HepG2 (cell line): ENCODE data around the gene ART5. TPM values are rescaled to one million over a fixed set of nuclear protein-coding genes. Genes with fewer than 3 reads are reported as not detected.

Source experiments
- ATAC-seq: fragments of 200-7000 bp; cut with Tn5 transposase; 3 replicates; pipeline ENCODE4 v1.9.1; 2020; ENCODE audit warnings: mild to moderate bottlenecking, moderate library complexity
- BruUV-seq: library from RNA; stranded (reverse); fragments of 400-500 nt; replicated peaks from 2 replicates; lab custom pipeline; 2021; lab: Mats Ljungman, UMichigan
- CTCF ChIA-PET: fragments of 300-600 bp; formaldehyde crosslinking; extraction: SDS; loops from one replicate; lab custom pipeline; 2021; ENCODE audit warnings: low total read pairs, inconsistent platforms, low intra/inter-chr PET ratio; lab: Yijun Ruan, JAX
- POLR2A ChIA-PET: fragments of 350-600 bp; sonication (Branson Sonifier 250); formaldehyde crosslinking; loops from one replicate; lab custom pipeline; 2020; ENCODE audit warnings: antibody characterized with exemption, inconsistent platforms; lab: Yijun Ruan, JAX
- DNase-seq: peaks from one replicate; pipeline ENCODE4 v3.0.0-alpha.2; 2015; ENCODE audit warnings: low spot score
- FAIRE-seq: peaks from 3 replicates; lab custom pipeline; 2011; peaks lifted over from hg19 to GRCh38; lab: Jason Lieb, UNC
- H2AFZ ChIP-seq: one replicate; pipeline ENCODE4 v1.6.1; 2011; ENCODE audit warnings: low read length, inconsistent platforms
- H3K27ac ChIP-seq: fragments of 300-600 bp; 3 replicates; pipeline ENCODE4 v1.8.0; 2011; ENCODE audit warnings: mixed run types, mild to moderate bottlenecking, mixed read lengths, low read length, inconsistent platforms; ENCODE audit not compliant: insufficient read depth; ENCODE audit errors: extremely low read length
- H3K27me3 ChIP-seq, 2 experiments: fragments of 200-600 bp in 1 of 2; 2 replicates in 1 of 2; 3 replicates in 1 of 2; pipeline versions ENCODE4 v1.6.0 to v1.8.0; 2011; ENCODE audit warnings: low read length in 2 of 2, mild to moderate bottlenecking in 2 of 2, moderate library complexity in 2 of 2, inconsistent platforms in 1 of 2; ENCODE audit not compliant: insufficient read depth in 2 of 2, control insufficient read depth in 1 of 2
- H3K36me3 ChIP-seq, 2 experiments: fragments of 200-600 bp in 1 of 2; replicated peaks in 1 of 2; 2 replicates in 1 of 2; 3 replicates in 1 of 2; pipeline versions ENCODE4 v1.5.1 to v1.8.0; 2011; ENCODE audit warnings: low read length in 2 of 2, inconsistent platforms in 1 of 2; ENCODE audit not compliant: insufficient read depth in 2 of 2, control insufficient read depth in 1 of 2
- H3K4me1 ChIP-seq: 2 replicates; pipeline ENCODE4 v1.5.1; 2012; ENCODE audit warnings: low read length, inconsistent platforms; ENCODE audit not compliant: insufficient read depth
- H3K4me2 ChIP-seq: 2 replicates; pipeline ENCODE4 v1.6.0; 2011; ENCODE audit warnings: low read depth, low read length, inconsistent platforms
- H3K4me3 ChIP-seq, 3 experiments: fragments of 200-600 bp in 1 of 3; sonication (generic), shearing (Covaris generic) in 1 of 3; replicated peaks in 1 of 3; 2 replicates each; pipeline ENCODE4 v1.5.1; 2011 to 2016; ENCODE audit warnings: low read length in 3 of 3, inconsistent platforms in 2 of 3, low read depth in 2 of 3, mild to moderate bottlenecking in 2 of 3, control low read depth in 1 of 3, mixed read lengths in 1 of 3; ENCODE audit not compliant: insufficient read depth in 1 of 3
- H3K79me2 ChIP-seq: one replicate; pipeline ENCODE4 v1.6.1; 2011; ENCODE audit warnings: low read length, inconsistent platforms; ENCODE audit not compliant: insufficient read depth
- H3K9ac ChIP-seq: 2 replicates; pipeline ENCODE4 v1.6.0; 2011; ENCODE audit warnings: mild to moderate bottlenecking, low read depth, low read length, inconsistent platforms; ENCODE audit not compliant: insufficient read depth
- H3K9me3 ChIP-seq: 2 replicates; pipeline ENCODE4 v1.5.1; 2012; ENCODE audit warnings: mild to moderate bottlenecking, low read length
- H4K20me1 ChIP-seq: 2 replicates; pipeline ENCODE4 v1.6.0; 2011; ENCODE audit warnings: inconsistent platforms, mild to moderate bottlenecking, low read length, moderate library complexity; ENCODE audit not compliant: insufficient read depth
- ARNTL ChIP-seq: sonication (generic); formaldehyde crosslinking; IDR thresholded peaks from 2 replicates; pipeline ENCODE4 v1.4.0; 2020; ENCODE audit warnings: mild to moderate bottlenecking, missing genetic modification reagents
- CBX2 ChIP-seq, 2 experiments: fragments of 200-600 bp in 1 of 2; sonication (generic); formaldehyde crosslinking in 1 of 2; IDR thresholded peaks; 2 replicates each; pipeline versions ENCODE4 v1.7.0 to v1.8.1; 2018 to 2022; ENCODE audit warnings: low read depth in 2 of 2, low read length in 1 of 2, mild to moderate bottlenecking in 1 of 2, missing genetic modification reagents in 1 of 2
- ETV6 ChIP-seq: sonication (generic); formaldehyde crosslinking; conservative IDR thresholded peaks from 2 replicates; pipeline ENCODE4 v1.4.0; 2020; ENCODE audit warnings: missing genetic modification reagents
- HDAC6 ChIP-seq: fragments of 200-600 bp; sonication (generic); IDR thresholded peaks from 2 replicates; pipeline ENCODE4 v1.7.0; 2017; ENCODE audit warnings: mild to moderate bottlenecking, antibody characterized with exemption, low read length, low read depth
- HOXA5 ChIP-seq: sonication (generic); formaldehyde crosslinking; IDR thresholded peaks from 2 replicates; pipeline ENCODE4 v1.4.0; 2020; ENCODE audit warnings: missing genetic modification reagents
- KDM2A ChIP-seq: sonication (generic); formaldehyde crosslinking; IDR thresholded peaks from 2 replicates; pipeline ENCODE4 v1.4.0; 2020; ENCODE audit warnings: low read depth, missing genetic modification reagents, borderline replicate concordance
- KLF6 ChIP-seq: IDR thresholded peaks from 2 replicates; pipeline ENCODE4 v1.8.0; 2016; ENCODE audit warnings: missing biosample characterization, missing genetic modification reagents
- TAF1 ChIP-seq: sonication (generic); formaldehyde crosslinking; IDR thresholded peaks from 2 replicates; pipeline ENCODE4 v1.4.0; 2020; ENCODE audit warnings: missing genetic modification reagents
- ZIK1 ChIP-seq: sonication (generic); formaldehyde crosslinking; IDR thresholded peaks from 2 replicates; pipeline ENCODE4 v1.5.0; 2020; ENCODE audit warnings: mild to moderate bottlenecking, low read depth, missing genetic modification reagents, borderline replicate concordance
- ZNF282 ChIP-seq: fragments of 450-650 bp; IDR thresholded peaks from 2 replicates; pipeline ENCODE4 v1.6.1; 2018; ENCODE audit not compliant: partially characterized antibody
- ZNF354B ChIP-seq: sonication (generic); formaldehyde crosslinking; IDR thresholded peaks from 2 replicates; pipeline ENCODE4 v1.8.0; 2022; ENCODE audit warnings: mild to moderate bottlenecking, missing genetic modification reagents
- WGBS: methylation state at CpG from one replicate; pipeline ENCODE4 v1.1.6; 2017; ENCODE audit warnings: low lambda C conversion rate; 5-methylcytosine and 5-hydroxymethylcytosine counted together
- in situ Hi-C: cut with HindIII; loops from 2 replicates; pipeline ENCODE4 v1.10.0; 2017; ENCODE audit warnings: low pct_unique_long_range_greater_than_20kb; ENCODE audit not compliant: extremely low pct_ligation_motif_present
- intact Hi-C: fragments of 100-400 bp; cut with micrococcal nuclease; formaldehyde crosslinking; loops from one replicate; pipeline ENCODE4 v1.10.0; 2022; ENCODE audit not compliant: unreplicated experiment
- polyA plus RNA-seq, 8 experiments: library from polyadenylated mRNA; depleted of rRNA in 3 of 8; stranded (reverse) in 7 of 8; unstranded in 1 of 8; fragments of >200 nt; fragmentation: Illumina TruSeq in 4 of 8; extraction: Trizol in 4 of 8; gene quantifications; 2 replicates each; pipeline versions ENCODE4 v1.2.1 to v1.2.3, GENCODE V29; 2011 to 2016; ENCODE audit warnings: low read depth in 4 of 8, missing spikeins in 1 of 8, mixed read lengths in 1 of 8; ENCODE audit not compliant: insufficient read depth in 1 of 8
- total RNA-seq, 5 experiments: library from RNA; depleted of rRNA; stranded (reverse); fragments of >200 nt; fragmentation: Illumina TruSeq; extraction: Trizol; gene quantifications; 2 replicates each; pipeline ENCODE4 v1.2.3, GENCODE V29; 2016; ENCODE audit warnings: low read depth in 1 of 5
- TF ChIP-seq, protein P1 (sequence below): sonication (generic); formaldehyde crosslinking; IDR thresholded peaks from 2 replicates; pipeline ENCODE4 v1.8.0; 2022; ENCODE audit warnings: mild to moderate bottlenecking, missing genetic modification reagents, moderate library complexity
- TF ChIP-seq, protein P2 (sequence below): sonication (generic); formaldehyde crosslinking; conservative IDR thresholded peaks from 2 replicates; pipeline ENCODE4 v1.5.0; 2020; ENCODE audit warnings: missing genetic modification reagents
- TF ChIP-seq, protein P3 (sequence below): sonication (generic); formaldehyde crosslinking; IDR thresholded peaks from 2 replicates; pipeline ENCODE4 v1.8.1; 2023; ENCODE audit warnings: missing genetic modification reagents, inconsistent platforms, borderline replicate concordance
- TF ChIP-seq, protein P4 (sequence below): sonication (generic); formaldehyde crosslinking; IDR thresholded peaks from 2 replicates; pipeline ENCODE4 v1.5.1; 2020; ENCODE audit warnings: mild to moderate bottlenecking, missing genetic modification reagents, moderate library complexity
- TF ChIP-seq, protein P5 (sequence below): IDR thresholded peaks from 2 replicates; pipeline ENCODE4 v1.4.0; 2020; ENCODE audit warnings: mild to moderate bottlenecking, missing genetic modification reagents

ART5 gene
- total and polyA plus RNA-seq, 2 of the 13 experiments (the other 11 are each of a cell fraction or from before 2014, with no cell fraction given), result 0.55 to 0.93 TPM

DNA sequence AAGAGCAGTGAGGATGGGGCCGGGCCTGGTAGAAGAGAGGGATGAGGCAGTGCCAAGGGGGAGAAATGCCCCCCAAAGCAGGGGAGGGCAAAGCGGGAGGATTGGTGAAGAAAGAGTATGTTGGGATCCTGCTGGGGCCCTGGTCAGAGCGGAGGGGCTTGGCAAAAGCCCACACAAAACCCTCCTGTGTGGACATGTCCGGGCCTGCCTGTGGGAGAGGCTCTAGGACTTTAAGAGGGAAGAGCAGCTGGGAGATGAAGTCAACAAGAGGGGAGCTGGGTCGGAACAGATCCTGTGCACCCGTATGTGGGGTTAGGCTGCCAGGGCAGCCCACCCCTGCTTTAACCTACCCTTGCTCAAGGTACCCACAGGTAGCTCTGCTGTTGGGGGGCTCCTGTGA lies 25.8 kb downstream of the ART5 start:
- no peak overlapping the region for H3K27ac ChIP-seq
- no peak overlapping the region for H3K4me3 ChIP-seq
- no peak overlapping the region for H2AFZ ChIP-seq
- peaks cover 0 to 10% of the 10 kb centered on the region in 2 experiments; a peak in 3 of 5 replicates for H3K27me3 ChIP-seq
- intact Hi-C loops, result no loop called here
- no peak overlapping the region for H3K4me2 ChIP-seq
- H3K4me1 ChIP-seq, result no peaks in the 10 kb centered on the region
- CTCF ChIA-PET, result no interaction called here
- 59% methylated on average over 6 of the region's 6 CpGs for WGBS
- FAIRE-seq, result no peak
- no peaks in the 10 kb centered on the region for H3K79me2 ChIP-seq
- no peak for ATAC-seq
- BruUV-seq, result no TSS peak
- in situ Hi-C loops, result no loop called here
- no peaks in the 10 kb centered on the region for H3K9me3 ChIP-seq
- no peaks in the 10 kb centered on the region for H3K36me3 ChIP-seq
- DNase-seq, result no peak
- H3K9ac ChIP-seq, result no peak overlapping the region
- POLR2A ChIA-PET, result no interaction called here
- no peaks in the 10 kb centered on the region for H4K20me1 ChIP-seq
- TF ChIP-seq KLF6 (CRISPR knock-in tag) (no peak), ARNTL (CRISPR knock-in tag) (no peak), HOXA5 (CRISPR knock-in tag) (no peak), ETV6 (CRISPR knock-in tag) (no peak), HDAC6 (no peak), KDM2A (no peak), ZNF282 (no peak), CBX2 (IDR thresholded peaks at IDR 0.05; ENCODE audit: low read depth, low read length) (no peak), CBX2 (CRISPR knock-in tag; IDR thresholded peaks at IDR 0.05; ENCODE audit: low read depth) (no peak), ZNF354B (no peak), TAF1 (CRISPR knock-in tag) (no peak), ZIK1 (CRISPR knock-in tag) (no peak)
- TF ChIP-seq, protein P1, sequence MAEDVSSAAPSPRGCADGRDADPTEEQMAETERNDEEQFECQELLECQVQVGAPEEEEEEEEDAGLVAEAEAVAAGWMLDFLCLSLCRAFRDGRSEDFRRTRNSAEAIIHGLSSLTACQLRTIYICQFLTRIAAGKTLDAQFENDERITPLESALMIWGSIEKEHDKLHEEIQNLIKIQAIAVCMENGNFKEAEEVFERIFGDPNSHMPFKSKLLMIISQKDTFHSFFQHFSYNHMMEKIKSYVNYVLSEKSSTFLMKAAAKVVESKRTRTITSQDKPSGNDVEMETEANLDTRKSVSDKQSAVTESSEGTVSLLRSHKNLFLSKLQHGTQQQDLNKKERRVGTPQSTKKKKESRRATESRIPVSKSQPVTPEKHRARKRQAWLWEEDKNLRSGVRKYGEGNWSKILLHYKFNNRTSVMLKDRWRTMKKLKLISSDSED (CRISPR knock-in tag), result no peak
- TF ChIP-seq, protein P2, sequence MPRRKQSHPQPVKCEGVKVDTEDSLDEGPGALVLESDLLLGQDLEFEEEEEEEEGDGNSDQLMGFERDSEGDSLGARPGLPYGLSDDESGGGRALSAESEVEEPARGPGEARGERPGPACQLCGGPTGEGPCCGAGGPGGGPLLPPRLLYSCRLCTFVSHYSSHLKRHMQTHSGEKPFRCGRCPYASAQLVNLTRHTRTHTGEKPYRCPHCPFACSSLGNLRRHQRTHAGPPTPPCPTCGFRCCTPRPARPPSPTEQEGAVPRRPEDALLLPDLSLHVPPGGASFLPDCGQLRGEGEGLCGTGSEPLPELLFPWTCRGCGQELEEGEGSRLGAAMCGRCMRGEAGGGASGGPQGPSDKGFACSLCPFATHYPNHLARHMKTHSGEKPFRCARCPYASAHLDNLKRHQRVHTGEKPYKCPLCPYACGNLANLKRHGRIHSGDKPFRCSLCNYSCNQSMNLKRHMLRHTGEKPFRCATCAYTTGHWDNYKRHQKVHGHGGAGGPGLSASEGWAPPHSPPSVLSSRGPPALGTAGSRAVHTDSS, result no peak
- TF ChIP-seq, protein P3, sequence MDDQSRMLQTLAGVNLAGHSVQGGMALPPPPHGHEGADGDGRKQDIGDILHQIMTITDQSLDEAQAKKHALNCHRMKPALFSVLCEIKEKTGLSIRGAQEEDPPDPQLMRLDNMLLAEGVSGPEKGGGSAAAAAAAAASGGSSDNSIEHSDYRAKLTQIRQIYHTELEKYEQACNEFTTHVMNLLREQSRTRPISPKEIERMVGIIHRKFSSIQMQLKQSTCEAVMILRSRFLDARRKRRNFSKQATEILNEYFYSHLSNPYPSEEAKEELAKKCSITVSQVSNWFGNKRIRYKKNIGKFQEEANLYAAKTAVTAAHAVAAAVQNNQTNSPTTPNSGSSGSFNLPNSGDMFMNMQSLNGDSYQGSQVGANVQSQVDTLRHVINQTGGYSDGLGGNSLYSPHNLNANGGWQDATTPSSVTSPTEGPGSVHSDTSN (CRISPR knock-in tag), result no peak
- TF ChIP-seq, protein P4, sequence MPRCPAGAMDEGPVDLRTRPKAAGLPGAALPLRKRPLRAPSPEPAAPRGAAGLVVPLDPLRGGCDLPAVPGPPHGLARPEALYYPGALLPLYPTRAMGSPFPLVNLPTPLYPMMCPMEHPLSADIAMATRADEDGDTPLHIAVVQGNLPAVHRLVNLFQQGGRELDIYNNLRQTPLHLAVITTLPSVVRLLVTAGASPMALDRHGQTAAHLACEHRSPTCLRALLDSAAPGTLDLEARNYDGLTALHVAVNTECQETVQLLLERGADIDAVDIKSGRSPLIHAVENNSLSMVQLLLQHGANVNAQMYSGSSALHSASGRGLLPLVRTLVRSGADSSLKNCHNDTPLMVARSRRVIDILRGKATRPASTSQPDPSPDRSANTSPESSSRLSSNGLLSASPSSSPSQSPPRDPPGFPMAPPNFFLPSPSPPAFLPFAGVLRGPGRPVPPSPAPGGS, result no peak
- TF ChIP-seq, protein P5, sequence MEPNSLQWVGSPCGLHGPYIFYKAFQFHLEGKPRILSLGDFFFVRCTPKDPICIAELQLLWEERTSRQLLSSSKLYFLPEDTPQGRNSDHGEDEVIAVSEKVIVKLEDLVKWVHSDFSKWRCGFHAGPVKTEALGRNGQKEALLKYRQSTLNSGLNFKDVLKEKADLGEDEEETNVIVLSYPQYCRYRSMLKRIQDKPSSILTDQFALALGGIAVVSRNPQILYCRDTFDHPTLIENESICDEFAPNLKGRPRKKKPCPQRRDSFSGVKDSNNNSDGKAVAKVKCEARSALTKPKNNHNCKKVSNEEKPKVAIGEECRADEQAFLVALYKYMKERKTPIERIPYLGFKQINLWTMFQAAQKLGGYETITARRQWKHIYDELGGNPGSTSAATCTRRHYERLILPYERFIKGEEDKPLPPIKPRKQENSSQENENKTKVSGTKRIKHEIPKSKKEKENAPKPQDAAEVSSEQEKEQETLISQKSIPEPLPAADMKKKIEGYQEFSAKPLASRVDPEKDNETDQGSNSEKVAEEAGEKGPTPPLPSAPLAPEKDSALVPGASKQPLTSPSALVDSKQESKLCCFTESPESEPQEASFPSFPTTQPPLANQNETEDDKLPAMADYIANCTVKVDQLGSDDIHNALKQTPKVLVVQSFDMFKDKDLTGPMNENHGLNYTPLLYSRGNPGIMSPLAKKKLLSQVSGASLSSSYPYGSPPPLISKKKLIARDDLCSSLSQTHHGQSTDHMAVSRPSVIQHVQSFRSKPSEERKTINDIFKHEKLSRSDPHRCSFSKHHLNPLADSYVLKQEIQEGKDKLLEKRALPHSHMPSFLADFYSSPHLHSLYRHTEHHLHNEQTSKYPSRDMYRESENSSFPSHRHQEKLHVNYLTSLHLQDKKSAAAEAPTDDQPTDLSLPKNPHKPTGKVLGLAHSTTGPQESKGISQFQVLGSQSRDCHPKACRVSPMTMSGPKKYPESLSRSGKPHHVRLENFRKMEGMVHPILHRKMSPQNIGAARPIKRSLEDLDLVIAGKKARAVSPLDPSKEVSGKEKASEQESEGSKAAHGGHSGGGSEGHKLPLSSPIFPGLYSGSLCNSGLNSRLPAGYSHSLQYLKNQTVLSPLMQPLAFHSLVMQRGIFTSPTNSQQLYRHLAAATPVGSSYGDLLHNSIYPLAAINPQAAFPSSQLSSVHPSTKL (CRISPR knock-in tag), result no peak
